BJ (cell line): ENCODE measurements around the gene NSUN3. TPM values are rescaled to one million over a fixed set of nuclear protein-coding genes. Genes with fewer than 3 reads are reported as not detected.

ENCODE experiments used
- CTCF ChIA-PET: fragments of 350-600 bp; formaldehyde crosslinking; extraction: SDS; loops from one replicate; lab custom pipeline; 2021; ENCODE audit warnings: antibody characterized with exemption, inconsistent platforms; lab: Yijun Ruan, JAX
- POLR2A ChIA-PET: fragments of 300-600 bp; sonication (Branson Sonifier 250); formaldehyde crosslinking; extraction: SDS; loops from one replicate; lab custom pipeline; 2021; ENCODE audit warnings: antibody characterized with exemption; lab: Charles Lee
- DNase-seq: peaks from one replicate; pipeline ENCODE4 v3.0.0-alpha.2; 2011; ENCODE audit warnings: low read depth
- H3K27me3 ChIP-seq: 2 replicates; pipeline ENCODE4 v1.6.0; 2011; ENCODE audit warnings: low read length; ENCODE audit not compliant: control insufficient read depth, insufficient read depth
- H3K36me3 ChIP-seq: 2 replicates; pipeline ENCODE4 v1.5.1; 2011; ENCODE audit warnings: low read length; ENCODE audit not compliant: control insufficient read depth, insufficient read depth
- H3K4me3 ChIP-seq: 2 replicates; pipeline ENCODE4 v1.5.1; 2011; ENCODE audit warnings: low read depth, mild to moderate bottlenecking, control low read depth, low read length
- CTCF ChIP-seq: IDR thresholded peaks from 2 replicates; pipeline ENCODE4 v1.5.1; 2011; ENCODE audit warnings: low read depth, mild to moderate bottlenecking, control low read depth, inconsistent platforms, low read length, moderate library complexity; ENCODE audit not compliant: insufficient read depth
- polyA plus RNA-seq: library from polyadenylated mRNA; depleted of rRNA; stranded (reverse); fragments of >200 nt; gene quantifications from 2 replicates; pipeline ENCODE4 v1.2.3, GENCODE V29; 2011

The NSUN3 gene
- polyA plus RNA-seq, 1 experiment = 8.7 TPM

- Histone ChIP-seq H3K27me3 (no peaks in the 10 kb centered on the region), H3K36me3 (no peaks in the 10 kb centered on the region), H3K4me3 (no peak overlapping the region)
- no peak for TF ChIP-seq CTCF
- ChIA-PET POLR2A (no interaction called here), CTCF (interaction anchor here (1.3 to 1.6 kb wide), 2 partner anchors 27 to 61 kb away, joined by 3 to 6 read pairs; no protein-coding TSS in a partner anchor)
- no peak for DNase-seq
Observed at GRCh38 chr3:94064243-94064860, 1.5 kb downstream of the NSUN3 start.

- Histone ChIP-seq H3K4me3 (no peak overlapping the region), H3K27me3 (no peaks in the 10 kb centered on the region), H3K36me3 (no peaks in the 10 kb centered on the region)
- CTCF ChIA-PET = interaction anchor here (0.7 to 1.6 kb wide), 3 partner anchors 9 to 62 kb away, joined by 3 to 6 read pairs (median 3); no protein-coding TSS in a partner anchor
- no peak for DNase-seq
- TF ChIP-seq CTCF = no peak
- POLR2A ChIA-PET = no interaction called here
Observed at GRCh38 chr3:94065122-94065521, 2.3 kb downstream of the NSUN3 start.

- DNase-seq = no peak
- Histone ChIP-seq H3K27me3 (no peaks in the 10 kb centered on the region), H3K36me3 (no peaks in the 10 kb centered on the region), H3K4me3 (no peak overlapping the region)
- POLR2A ChIA-PET = no interaction called here
- CTCF ChIA-PET = interaction anchor here (0.7 to 1.6 kb wide), 3 partner anchors 9 to 63 kb away, joined by 3 to 6 read pairs (median 3); no protein-coding TSS in a partner anchor
- no peak for TF ChIP-seq CTCF
Observed at GRCh38 chr3:94065819-94066480, 3.1 kb downstream of the NSUN3 start.

GRCh38 chr3:94066506-94067500, 3.9 kb downstream of the NSUN3 start:
- POLR2A ChIA-PET = no interaction called here
- CTCF ChIA-PET = interaction anchor here (0.9 to 1.4 kb wide), 2 partner anchors 12 to 60 kb away, joined by 3 read pairs; no protein-coding TSS in a partner anchor
- no peak overlapping the region for H3K4me3 ChIP-seq
- H3K36me3 ChIP-seq = no peaks in the 10 kb centered on the region
- no peaks in the 10 kb centered on the region for H3K27me3 ChIP-seq
- TF ChIP-seq CTCF = no peak
- DNase-seq = no peak
